Measurements from ENCODE around the gene SCYGR1.

DNA sequence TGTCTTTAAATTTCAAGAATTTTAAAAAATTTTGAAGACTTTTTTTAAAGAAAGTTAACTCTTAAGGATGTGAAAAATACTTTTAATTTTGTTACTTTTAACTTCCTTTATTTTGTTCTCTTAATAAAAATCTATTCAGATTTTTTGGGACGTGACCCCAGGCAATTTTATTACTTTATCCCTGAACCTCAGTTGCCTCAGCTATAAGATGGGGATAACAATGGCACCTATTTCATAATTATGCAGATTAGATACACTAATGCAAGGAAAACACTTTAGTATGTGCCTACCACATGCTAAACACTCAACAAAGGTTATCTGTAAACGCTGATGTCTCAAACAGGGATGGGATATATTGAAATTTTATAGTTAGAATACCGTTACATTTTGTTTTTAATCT, 1.5 kb upstream of the SCYGR1 start:
- TF ChIP-seq POLR2A (IDR thresholded peaks at IDR 0.05) = no peak
- TF ChIP-seq CTCF (IDR thresholded peaks at IDR 0.05 in 4 of 5, conservative IDR thresholded peaks at IDR 0.05 in 1 of 5) = no peak
